Stimulated activated CD4-positive, alpha-beta T cell treated with anti-CD3 and anti-CD28 coated beads, Interleukin-15, amount 100 ng/mL, for 48 hours (primary cell): ENCODE data around the gene KCNMB3.
"Not testable (repeated sequence)": the region's sequence is repeated elsewhere in the genome, so short reads cannot be mapped to it uniquely, and the experiment has no call there.

Experiments used
- DNase-seq, 2 donors: peaks; one replicate each; pipeline ENCODE4 v3.0.0-alpha.2; 2020; ENCODE audit warnings: low read depth in 2 of 2

The KCNMB3 gene

GRCh38 chr3:179250803-179251476, at the start of gene KCNMB3:
Gene KCNMB3 (minus strand): TSS chr3:179251114. CDS start chr3:179250990, 124 bp downstream.
- DNase-seq = no peak

- DNase-seq = no peak
These were observed 49.2 kb upstream of the KCNMB3 start for GRCh38 chr3:179299999-179300613.

- no peak for DNase-seq
These were observed 48.4 kb upstream of the KCNMB3 start for GRCh38 chr3:179299316-179299715.

DNA sequence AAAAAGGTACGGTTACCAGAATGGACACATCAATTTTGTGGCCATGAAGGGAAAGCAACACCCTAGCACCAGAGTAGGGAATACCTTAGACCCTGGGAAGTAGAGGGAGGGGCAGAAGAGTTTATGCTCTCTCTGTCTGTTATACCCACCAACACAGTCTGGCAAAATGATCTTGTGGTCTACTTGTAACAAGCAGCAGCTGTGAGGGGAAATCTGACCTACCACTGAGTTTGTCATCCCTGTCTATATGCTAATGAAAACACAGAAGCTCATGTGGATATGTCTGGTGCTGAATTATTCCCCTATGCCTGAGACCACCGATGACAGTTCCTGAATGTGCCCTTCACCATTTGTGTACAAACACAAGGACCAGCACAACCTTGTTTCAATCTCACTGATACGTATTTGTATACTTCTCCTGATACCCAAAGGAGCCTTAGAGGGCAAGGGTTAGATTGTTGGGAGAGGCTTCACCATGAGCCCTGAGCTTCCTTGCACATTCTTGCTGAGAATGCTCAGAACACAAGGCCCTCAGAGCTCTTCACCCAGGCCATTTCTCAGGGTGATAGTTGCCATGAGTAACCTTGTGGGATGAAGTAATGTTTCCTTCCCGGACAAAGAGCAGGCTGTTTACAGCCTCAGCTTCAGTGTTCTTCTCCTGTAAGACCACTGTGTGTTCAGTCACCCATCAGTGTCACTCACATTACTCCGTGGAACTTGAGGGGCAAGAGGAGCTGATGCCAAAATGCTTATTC, 47.2 kb upstream of the KCNMB3 start:
- DNase-seq = no peak

DNA sequence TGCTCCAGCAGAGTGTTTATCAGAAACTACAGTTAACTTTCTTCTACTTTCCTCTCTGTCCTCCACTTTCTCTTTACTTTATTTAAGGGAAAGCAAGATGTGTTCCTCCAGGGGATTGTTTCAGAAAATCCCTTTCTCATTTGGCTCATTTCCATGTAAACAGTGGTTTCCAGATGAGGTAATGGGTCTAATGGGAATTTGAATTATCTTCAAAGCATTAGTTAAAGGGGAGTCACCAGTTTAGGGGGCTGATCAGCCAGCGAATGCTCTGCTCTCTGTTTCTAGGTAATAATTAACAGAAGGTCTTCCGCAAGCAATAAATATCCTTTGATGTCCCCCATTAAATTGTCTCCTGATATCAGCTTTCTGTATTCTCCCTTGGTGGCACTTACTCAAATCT, 41.5 kb upstream of the KCNMB3 start:
- DNase-seq = no peak

DNA sequence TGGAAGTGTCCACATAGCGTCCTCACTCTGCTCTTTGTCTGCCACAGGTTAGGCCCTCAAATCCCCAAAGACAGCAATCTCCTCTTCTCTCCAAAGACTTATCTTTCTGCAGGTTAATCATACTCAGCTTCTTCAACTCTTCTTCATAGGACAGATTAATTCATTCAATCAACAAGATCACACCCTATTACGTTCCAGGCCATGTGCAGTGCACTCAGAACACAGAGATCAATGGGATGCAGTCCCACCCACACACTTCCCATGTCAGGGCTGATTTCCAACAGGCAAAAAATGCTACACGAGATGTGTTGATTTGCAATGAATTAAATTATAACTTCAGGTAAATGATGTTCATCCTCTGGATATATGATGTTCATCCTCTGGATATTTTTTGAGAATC, 38.4 kb upstream of the KCNMB3 start:
- no peak for DNase-seq

DNA sequence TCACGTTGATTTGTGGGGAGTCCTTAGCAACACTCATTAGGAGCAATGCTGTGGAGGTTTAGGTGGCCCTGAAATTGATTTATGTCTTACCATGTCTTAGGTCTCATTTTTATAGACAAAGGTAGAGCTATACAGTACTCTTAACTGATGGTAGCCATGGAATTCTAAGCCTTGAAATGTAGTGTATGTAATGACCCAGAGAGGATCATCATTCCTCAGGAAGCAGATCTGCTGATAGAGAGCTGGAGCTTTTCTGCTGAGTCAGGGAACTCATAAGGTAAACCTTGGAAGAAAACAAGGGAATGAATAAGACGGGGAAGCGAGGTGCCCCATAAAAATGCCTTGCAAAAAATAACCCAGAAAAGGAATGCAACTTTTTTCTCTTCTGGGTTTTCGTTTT, 37.9 kb upstream of the KCNMB3 start:
- DNase-seq = no peak

- DNase-seq = no peak
These were observed 35.4 kb upstream of the KCNMB3 start for GRCh38 chr3:179286331-179286730.

DNA sequence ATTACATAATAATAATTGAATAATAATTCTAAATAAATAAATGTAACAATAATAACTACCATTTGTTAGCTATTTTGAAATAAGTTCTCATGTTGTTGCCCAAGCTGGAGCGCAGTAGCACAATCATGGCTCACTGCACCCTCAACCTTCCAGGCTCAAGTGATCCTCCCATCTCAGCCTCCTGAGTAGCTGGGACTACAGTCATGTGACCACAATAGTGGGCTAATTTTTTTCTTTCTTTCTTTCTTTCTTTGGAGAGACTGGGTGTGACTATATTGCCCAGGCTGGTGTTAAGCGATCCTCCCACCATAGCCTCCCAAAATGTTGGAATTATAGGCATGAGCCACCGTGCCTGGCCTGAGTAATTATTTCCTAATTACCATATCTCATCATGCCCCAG, 30.9 kb upstream of the KCNMB3 start:
- DNase-seq = no peak

GRCh38 chr3:179279837-179280236, 28.9 kb upstream of the KCNMB3 start:
- DNase-seq = no peak

DNA sequence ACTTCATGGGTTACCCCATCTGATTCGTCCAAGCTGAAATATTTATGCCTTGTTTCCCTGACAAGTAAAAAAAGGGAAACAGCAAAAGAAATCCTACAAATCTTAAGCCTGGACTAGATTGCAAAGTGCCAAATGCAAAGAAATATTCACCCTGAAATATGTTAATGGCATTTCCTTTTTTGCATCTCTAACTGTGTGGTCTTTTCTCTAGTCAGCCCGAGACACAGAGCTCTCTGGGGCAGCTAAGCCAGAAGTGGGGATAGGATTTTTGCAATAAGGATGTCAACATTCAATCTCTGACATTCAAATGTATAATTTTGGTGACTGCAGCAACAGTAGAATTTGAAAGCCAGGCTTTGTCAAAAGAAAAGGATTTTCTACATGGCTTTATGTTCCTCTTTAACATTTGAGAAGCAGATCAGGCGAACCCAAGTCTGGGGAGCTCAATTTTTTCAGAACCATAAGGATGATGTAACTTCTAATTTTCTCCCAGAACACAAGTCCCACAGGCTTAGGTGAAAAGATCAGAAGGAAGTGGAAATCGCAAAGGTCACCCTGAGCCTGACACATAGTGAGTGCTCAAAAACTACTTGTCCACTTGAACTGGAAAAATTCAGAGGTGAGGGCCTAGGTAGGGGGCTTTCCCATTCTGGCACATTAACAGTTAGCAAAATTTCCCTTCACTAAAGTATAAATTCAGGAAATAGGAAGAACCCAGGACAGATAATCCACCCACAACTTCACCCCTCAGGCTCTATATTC, 28.2 kb upstream of the KCNMB3 start:
- no peak for DNase-seq

DNA sequence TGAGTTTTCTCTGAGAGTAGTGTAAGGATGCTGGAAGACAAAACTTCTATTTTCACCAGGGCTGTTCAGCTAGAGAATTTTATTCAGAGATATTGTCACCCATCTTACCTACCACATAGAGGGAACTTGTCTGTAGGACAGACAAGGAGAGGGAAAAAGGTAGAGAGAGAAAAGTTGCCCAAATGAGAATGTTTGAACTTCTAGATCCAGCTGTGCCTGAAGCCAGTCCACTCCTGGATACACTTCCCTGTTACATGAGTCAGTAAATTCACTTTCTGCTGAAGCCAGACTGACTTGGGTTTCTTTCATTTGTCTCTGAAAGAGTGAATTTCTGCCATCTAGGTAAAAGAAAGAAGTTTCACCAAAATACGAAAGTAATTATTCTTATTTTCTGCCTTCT, 27.2 kb upstream of the KCNMB3 start:
- DNase-seq = no peak

- no peak for DNase-seq
These were observed 25.8 kb upstream of the KCNMB3 start for GRCh38 chr3:179276743-179277142.

GRCh38 chr3:179276001-179276400, 25.1 kb upstream of the KCNMB3 start:
- no peak for DNase-seq

GRCh38 chr3:179274434-179274833, 23.5 kb upstream of the KCNMB3 start:
- DNase-seq = not testable (repeated sequence)

- DNase-seq = no peak
These were observed 21.5 kb upstream of the KCNMB3 start for GRCh38 chr3:179272385-179272784.

DNA sequence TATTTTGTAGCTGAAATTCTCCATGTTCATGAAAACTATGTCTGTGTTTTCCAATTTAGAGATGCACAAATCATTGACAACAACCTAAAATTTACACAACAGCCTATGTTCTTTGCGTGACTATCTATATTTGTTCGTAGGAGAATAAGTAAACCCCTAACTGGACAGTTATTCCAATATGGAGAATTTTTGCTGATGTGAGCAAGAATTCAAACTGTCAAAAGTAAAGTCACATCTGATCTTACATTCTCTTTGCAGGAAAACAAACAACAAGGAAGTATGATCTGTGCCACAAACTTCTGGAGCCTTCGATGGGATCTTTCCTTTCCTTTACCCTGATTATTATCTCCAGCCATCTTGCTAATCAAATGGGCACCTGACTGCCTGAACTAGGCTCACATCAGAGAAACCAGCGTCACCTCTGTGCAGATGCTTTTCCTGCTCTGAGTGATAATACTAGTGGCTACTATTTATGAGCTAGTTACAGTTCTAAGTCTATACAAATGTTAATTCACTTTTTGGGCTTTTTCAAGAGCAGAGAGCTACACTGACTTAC, 18.3 kb upstream of the KCNMB3 start:
- DNase-seq = no peak

DNA sequence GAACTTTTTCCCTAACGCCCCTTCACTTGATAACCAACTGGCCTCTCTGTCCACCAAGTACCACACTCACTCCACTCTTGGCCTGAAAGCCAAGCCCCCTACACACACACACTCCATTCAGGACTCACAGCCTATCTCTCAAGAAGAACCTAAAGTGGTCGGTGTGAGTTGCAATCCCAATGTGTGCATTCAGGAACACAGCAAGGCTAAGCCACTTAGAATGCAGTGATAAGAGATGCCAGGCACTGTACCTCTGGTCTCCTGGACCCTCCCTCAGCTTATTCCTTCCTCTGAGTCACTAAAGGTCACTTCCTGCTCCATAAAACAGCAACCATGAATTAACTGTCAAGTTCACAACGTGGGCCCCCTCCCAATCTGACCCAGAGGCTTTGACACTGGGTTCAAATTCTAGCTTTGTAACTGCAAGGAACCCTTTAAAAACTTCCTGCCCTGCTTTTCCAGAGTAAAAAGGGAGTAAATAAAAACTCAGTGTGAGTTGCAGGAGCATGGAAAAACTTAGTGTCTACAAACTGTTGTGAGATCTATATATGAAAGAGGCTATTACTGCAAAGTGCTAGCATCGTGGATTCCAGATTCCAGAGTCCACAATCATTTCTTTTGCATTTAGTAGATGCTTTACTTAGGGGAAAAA, 17.6 kb upstream of the KCNMB3 start:
- DNase-seq = no peak

- no peak for DNase-seq
These were observed 15.8 kb upstream of the KCNMB3 start for GRCh38 chr3:179266701-179267211.

DNA sequence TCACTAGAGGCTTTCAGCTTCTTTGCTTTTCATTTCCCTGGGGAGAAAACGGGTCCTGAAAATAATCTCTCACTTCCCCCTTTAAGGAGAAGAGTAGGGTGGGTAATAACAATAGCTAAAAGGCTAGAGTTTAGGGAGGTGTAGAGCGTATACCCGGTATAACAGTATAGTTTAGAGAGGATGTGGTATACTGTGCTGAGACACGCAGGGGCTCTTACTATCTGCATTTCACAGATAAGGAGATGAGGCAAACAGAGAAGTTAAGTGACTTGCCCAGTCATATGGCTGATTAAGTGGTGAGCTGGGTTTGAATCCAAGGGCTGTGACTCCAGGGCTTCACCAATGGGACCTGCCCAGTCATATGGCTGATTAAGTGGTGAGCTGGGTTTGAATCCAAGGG, 15.0 kb upstream of the KCNMB3 start:
- DNase-seq = no peak

GRCh38 chr3:179265092-179265491, 14.2 kb upstream of the KCNMB3 start:
- DNase-seq = no peak
